Measurements from ENCODE around the gene WFDC1.

DNA sequence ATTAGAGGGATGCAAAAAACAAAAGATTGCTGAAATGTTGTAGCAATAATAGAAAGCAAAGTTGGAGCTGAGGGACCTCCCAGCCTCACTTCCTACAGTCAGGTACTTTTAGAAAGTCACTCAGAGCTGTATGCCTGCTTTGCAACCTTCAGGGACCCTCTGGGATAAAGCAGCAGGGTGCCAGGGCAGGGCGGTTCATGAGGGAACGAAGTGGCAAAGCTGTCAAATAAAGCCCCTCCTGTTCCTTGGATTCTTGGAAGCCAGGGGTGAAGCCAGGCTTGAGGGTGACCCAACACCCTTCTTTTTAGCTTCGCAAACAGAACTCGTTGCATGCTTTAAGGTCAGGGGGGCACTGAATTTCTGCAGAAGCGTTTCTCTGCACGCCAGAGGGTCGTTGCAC, 74.4 kb downstream of the WFDC1 start:
- TF ChIP-seq, protein P1, sequence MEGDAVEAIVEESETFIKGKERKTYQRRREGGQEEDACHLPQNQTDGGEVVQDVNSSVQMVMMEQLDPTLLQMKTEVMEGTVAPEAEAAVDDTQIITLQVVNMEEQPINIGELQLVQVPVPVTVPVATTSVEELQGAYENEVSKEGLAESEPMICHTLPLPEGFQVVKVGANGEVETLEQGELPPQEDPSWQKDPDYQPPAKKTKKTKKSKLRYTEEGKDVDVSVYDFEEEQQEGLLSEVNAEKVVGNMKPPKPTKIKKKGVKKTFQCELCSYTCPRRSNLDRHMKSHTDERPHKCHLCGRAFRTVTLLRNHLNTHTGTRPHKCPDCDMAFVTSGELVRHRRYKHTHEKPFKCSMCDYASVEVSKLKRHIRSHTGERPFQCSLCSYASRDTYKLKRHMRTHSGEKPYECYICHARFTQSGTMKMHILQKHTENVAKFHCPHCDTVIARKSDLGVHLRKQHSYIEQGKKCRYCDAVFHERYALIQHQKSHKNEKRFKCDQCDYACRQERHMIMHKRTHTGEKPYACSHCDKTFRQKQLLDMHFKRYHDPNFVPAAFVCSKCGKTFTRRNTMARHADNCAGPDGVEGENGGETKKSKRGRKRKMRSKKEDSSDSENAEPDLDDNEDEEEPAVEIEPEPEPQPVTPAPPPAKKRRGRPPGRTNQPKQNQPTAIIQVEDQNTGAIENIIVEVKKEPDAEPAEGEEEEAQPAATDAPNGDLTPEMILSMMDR (IDR thresholded peaks at IDR 0.05) = no peak
- no peak for TF ChIP-seq POLR2A (IDR thresholded peaks at IDR 0.05)

Measured in uterus (tissue), 2 donors.